ES-I3 (cell line): ENCODE measurements around the gene GNAT3.

Experiments
- H3K36me3 ChIP-seq: 2 replicates; pipeline ENCODE4 v1.6.1; 2013; ENCODE audit warnings: mild to moderate bottlenecking, low read length, control low read depth, moderate library complexity; ENCODE audit not compliant: insufficient read depth
- H3K4me1 ChIP-seq: 2 replicates; pipeline ENCODE4 v1.6.1; 2013; ENCODE audit warnings: mild to moderate bottlenecking, control low read depth, low read length; ENCODE audit not compliant: insufficient read depth
- H3K9ac ChIP-seq: 2 replicates; pipeline ENCODE4 v1.6.1; 2013; ENCODE audit warnings: low read depth, mild to moderate bottlenecking, low read length, moderate library complexity
- H3K9me3 ChIP-seq: 2 replicates; pipeline ENCODE4 v1.6.1; 2013; ENCODE audit warnings: mild to moderate bottlenecking, low read length, moderate library complexity; ENCODE audit not compliant: control insufficient read depth, insufficient read depth

The GNAT3 gene

GRCh38 chr7:80488851-80489370, 23.0 kb downstream of the GNAT3 start:
- Histone ChIP-seq H3K4me1 (peaks cover 20% of the 10 kb centered on the region; the same call in 1 of the 2 replicates), H3K9ac (no peak overlapping the region), H3K36me3 (no peaks in the 10 kb centered on the region), H3K9me3 (no peaks in the 10 kb centered on the region)

GRCh38 chr7:80488406-80488805, 23.5 kb downstream of the GNAT3 start:
- H3K9ac ChIP-seq: no peak overlapping the region
- no peaks in the 10 kb centered on the region for H3K9me3 ChIP-seq
- H3K4me1 ChIP-seq: peaks cover 20% of the 10 kb centered on the region; the same call in 1 of the 2 replicates
- H3K36me3 ChIP-seq: no peaks in the 10 kb centered on the region

DNA sequence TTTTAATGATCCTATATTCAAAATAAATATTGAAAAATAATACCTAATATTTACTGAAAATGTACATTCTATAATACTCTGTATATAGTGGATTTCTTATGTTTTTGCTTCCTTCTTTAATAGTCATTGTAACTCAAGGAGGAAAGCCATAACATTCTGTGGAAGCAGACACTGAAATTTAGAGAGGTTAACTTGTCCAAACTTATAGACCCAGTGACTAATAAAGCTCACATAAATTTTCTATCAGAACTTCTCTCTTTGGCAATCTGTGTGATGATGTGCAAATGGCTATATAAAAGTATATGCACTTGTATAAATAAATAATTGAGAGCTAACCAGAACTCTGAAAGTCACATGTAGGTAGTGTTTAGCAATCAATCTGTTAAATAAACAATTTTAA, 26.1 kb downstream of the GNAT3 start:
- H3K9me3 ChIP-seq: no peaks in the 10 kb centered on the region
- peaks cover 4% of the 10 kb centered on the region; the same call in 1 of the 2 replicates for H3K36me3 ChIP-seq
- no peak overlapping the region for H3K9ac ChIP-seq
- H3K4me1 ChIP-seq: peaks cover 22% of the 10 kb centered on the region; the same call in 1 of the 2 replicates

- no peaks in the 10 kb centered on the region for H3K9me3 ChIP-seq
- H3K36me3 ChIP-seq: peaks cover 4% of the 10 kb centered on the region; the same call in 1 of the 2 replicates
- H3K9ac ChIP-seq: no peak overlapping the region
- peaks cover 18% of the 10 kb centered on the region; the same call in 1 of the 2 replicates for H3K4me1 ChIP-seq
Measured at GRCh38 chr7:80482950-80483349, 28.9 kb downstream of the GNAT3 start.

DNA sequence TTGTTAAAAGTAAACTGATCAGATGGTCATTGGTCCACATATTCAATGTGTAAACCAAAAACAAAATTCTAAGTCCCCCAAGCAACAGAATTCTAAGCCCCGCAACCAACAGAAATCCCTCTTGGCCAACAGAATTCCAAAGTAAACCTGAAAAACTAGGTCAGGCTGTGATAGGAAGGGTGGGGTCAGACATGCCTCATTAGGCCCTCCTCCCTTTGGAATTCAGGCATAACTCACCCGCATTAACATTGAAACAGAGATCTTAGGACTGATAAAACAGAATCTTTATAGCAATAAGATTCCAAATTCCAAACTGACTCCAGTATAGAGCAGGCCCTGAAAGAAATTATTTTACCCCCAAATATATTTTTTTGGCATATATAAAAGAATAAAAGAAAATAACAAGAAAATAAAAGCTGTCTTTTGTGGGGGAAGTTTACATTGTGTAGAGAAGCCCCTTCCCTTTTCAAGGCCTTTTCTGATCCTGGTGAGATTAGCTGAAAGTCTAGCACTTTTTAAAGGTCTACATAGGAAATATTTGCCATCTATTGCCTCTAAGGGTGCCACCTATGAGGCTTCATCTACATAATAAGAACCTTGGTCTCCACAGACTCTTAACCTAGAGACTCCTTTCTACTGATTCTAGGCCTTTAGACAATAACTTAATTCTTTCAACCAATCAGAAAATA, 30.5 kb downstream of the GNAT3 start:
- Histone ChIP-seq H3K9ac (no peak overlapping the region), H3K9me3 (no peaks in the 10 kb centered on the region), H3K36me3 (peaks cover 4% of the 10 kb centered on the region; the same call in 1 of the 2 replicates), H3K4me1 (peaks cover 8% of the 10 kb centered on the region; the same call in 1 of the 2 replicates)

DNA sequence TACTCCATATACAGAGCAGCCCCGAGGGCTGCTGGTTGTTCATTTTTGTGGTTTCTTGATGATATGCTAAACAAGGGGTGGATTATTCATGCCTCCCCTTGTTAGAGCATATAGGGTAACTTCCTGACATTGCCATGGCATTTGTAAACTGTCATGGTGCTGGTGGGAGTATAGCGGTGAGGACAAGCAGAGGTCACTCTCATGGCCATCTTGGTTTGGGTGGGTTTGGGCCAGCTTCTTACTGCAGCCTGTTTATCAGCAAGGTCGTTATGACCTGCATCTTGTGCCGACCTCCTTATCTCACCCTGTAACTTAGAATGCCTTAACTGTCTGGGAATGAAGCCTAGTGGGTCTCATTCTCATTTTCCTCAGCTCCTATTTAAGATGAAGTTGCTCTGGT, 31.3 kb downstream of the GNAT3 start:
- no peak overlapping the region for H3K9ac ChIP-seq
- H3K4me1 ChIP-seq: peaks cover 8% of the 10 kb centered on the region; the same call in 1 of the 2 replicates
- H3K9me3 ChIP-seq: no peaks in the 10 kb centered on the region
- H3K36me3 ChIP-seq: peaks cover 4% of the 10 kb centered on the region; the same call in 1 of the 2 replicates

DNA sequence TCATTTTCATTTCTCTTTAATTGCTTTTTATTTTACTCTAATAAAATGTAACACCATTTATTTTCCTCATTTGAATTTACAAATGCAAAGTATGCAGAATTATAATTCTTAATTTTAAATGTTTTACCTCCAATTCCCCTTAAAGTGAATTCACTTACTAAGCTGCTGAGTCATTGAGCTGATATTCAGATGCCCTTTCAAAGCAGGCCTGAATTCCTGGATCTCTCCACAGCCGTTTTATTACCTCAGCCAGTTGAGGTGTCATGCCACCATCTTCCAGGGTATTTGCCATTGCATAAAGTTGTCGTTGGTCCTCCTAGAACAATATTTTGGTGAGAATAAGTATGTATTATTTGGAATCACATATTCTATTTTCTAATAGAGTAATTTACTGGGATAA, 33.2 kb downstream of the GNAT3 start:
- Histone ChIP-seq H3K9me3 (no peaks in the 10 kb centered on the region), H3K36me3 (peaks cover 4% of the 10 kb centered on the region; the same call in 1 of the 2 replicates), H3K9ac (no peak overlapping the region), H3K4me1 (peaks cover 15% of the 10 kb centered on the region)

DNA sequence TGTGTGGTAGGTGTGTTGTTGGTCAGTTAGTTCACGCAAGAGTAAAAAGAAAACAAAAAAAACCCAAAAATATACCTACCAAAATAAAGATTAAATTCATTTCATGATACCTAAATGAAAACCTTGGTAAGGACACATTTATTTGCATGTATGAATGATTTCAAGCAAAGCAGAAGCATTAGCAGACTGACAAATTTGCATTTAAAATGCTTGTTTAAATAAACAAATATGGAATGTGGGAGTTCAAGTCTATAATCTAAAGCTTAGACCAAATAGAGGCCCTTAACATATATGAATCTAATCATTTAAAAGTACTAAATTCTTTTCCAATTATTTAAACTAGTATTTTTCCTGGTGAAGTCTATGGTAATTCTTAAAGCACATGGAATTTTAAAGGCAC, 35.8 kb downstream of the GNAT3 start:
- Histone ChIP-seq H3K9me3 (no peaks in the 10 kb centered on the region), H3K36me3 (no peaks in the 10 kb centered on the region), H3K4me1 (peaks cover 12% of the 10 kb centered on the region), H3K9ac (no peak overlapping the region)

DNA sequence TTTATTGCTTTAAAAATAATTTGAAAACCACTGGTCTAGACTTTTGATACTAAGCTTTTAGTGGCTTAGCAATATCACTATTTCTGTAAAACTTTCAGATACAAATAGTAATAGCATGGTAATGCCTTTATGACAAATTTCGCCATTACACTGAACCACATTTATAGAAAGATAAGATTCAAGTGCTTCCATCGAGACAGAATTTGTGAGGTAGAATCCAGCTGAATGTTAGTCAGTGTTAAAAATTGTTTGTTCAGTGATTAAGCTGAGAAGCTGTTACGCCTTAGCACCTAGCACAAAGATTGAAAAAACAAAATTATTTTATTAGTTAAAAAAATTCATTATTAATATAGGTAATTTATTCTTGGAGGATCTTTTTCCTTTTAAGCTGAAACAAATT, 36.5 kb downstream of the GNAT3 start:
- no peaks in the 10 kb centered on the region for H3K9me3 ChIP-seq
- H3K4me1 ChIP-seq: peaks cover 7% of the 10 kb centered on the region
- no peak overlapping the region for H3K9ac ChIP-seq
- H3K36me3 ChIP-seq: no peaks in the 10 kb centered on the region

DNA sequence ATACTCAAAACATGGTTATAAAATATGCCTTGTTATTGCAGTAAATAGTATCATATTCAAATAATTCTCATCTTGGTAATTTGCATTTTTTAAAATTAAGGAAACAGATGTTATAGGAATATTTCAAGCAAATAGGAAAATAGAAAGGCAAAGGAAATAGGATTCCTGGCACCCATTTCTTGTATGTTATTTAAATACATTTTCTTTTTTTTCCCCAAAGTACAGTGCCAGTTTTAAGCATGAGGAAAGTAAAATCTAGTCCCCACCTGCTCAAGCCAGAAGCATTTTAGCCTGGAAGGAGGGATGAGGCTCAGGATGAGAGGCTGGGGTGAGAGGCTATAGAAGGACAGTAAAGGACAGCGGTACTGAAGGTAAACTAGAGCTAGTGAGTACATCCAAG, 38.1 kb downstream of the GNAT3 start:
- H3K4me1 ChIP-seq: peaks cover 7% of the 10 kb centered on the region
- H3K9me3 ChIP-seq: no peaks in the 10 kb centered on the region
- no peak overlapping the region for H3K9ac ChIP-seq
- no peaks in the 10 kb centered on the region for H3K36me3 ChIP-seq

DNA sequence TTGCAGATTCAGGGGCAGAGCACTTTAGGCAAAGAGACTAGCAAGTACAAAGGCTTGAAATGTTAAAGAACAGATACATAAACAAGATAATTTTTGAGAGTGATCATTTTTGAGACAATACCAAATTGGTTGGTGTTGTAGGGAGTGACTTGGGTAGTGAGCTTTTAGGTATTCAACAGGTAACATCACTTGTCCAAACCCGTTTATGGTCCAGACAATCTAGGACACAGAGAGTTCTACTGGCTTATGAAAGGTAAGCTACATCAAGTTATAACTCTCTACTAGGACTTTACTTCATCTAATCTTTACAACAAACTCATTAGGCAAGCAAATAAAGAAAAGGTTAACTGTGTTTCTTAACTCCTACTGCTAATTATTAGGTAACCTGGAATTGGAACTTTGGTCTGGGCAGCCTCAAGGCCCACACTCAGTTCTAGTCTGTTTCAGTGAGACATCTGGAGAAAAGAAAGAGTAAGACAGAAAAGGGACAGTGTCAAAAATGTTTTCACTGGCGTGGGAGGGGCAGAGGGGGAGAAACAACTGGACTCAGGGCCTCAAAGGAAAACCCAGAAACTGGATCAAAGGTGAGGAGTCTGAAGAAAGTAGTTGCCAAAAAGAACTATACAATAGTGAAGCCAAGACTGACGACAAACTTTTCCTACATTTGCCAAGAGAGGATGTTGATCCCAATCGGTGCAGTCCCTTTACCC, 39.2 kb downstream of the GNAT3 start:
- H3K4me1 ChIP-seq: peaks cover 7% of the 10 kb centered on the region
- no peaks in the 10 kb centered on the region for H3K9me3 ChIP-seq
- no peaks in the 10 kb centered on the region for H3K36me3 ChIP-seq
- H3K9ac ChIP-seq: no peak overlapping the region

GRCh38 chr7:80468931-80469714, 42.7 kb downstream of the GNAT3 start:
- Histone ChIP-seq H3K9ac (no peak overlapping the region), H3K4me1 (no peaks in the 10 kb centered on the region), H3K9me3 (no peaks in the 10 kb centered on the region), H3K36me3 (no peaks in the 10 kb centered on the region)

GRCh38 chr7:80467069-80467468, 44.8 kb downstream of the GNAT3 start:
- Histone ChIP-seq H3K4me1 (no peaks in the 10 kb centered on the region), H3K36me3 (no peaks in the 10 kb centered on the region), H3K9me3 (no peaks in the 10 kb centered on the region)

DNA sequence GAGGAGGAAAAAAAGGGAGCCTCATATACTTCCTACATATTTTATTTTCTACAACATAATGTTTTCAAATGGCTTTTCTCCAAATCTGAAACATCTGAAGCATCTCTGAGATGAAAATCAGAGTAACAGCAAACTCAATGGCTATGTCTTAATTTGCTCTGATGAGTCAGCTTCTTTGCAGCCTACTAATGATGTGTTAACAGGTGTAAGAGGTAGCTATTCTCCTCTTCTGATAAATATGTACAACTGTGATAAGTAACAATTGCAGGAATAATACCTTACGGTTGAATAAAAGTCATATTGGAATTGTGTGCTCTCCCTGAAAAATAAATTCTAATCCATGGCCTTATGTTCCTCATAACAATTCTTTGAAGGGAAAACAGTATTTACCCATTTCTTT, 45.2 kb downstream of the GNAT3 start:
- H3K9ac ChIP-seq: no peak overlapping the region

More at GRCh38 chr7:80467069-80467468, 44.8 kb downstream of the GNAT3 start:
- H3K9ac ChIP-seq: no peak overlapping the region

More for the DNA sequence above, 45.2 kb downstream of the GNAT3 start:
- Histone ChIP-seq H3K9me3 (no peaks in the 10 kb centered on the region), H3K4me1 (no peaks in the 10 kb centered on the region), H3K36me3 (no peaks in the 10 kb centered on the region)
